HG03066 (cell line): ENCODE data around the gene SOX2.

Experiments
- ATAC-seq: cut with Tn5 transposase; IDR thresholded peaks from one replicate; pipeline ENCODE4 v1.9.1; 2021; ENCODE audit warnings: low read depth; ENCODE audit not compliant: unreplicated experiment

The SOX2 gene

DNA sequence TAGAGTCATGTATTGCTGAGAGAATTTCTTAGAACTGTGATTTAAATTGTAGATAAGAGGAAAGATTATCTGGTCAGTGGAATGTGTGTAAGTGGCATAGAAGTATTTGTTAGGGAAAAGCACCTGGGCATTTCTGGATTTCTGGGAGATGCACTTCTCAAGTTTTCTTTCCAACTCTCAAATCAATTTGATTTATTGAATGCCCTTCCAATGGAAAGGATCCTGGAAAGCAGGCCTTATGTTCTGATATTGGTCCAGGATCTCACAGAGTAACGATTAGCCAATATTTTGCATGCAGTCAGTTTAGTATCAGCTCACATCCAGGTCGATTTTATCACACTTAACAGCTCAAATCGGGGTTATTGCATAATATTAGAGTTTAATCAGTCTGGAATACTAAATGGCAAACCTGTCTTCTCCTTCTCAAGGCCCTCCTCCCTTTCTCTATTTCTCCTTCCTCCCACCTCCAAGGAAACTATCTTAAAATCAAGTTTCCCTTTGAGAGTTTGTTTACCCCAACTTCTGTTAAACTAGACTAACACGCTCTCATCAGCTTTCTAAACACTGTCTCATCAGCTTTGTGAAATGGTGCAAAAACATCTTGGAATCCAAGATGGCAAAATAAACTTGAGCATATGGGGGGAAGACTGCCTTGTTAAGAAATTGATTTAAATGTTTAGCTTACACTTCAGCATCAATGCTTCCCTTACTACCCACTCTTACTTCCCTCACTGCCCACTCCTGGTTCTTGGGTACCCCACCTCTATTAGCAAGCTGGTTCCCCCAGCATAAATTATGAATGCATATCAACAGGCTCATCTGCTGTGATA lies 9.5 kb downstream of the SOX2 start:
- no peak for ATAC-seq

DNA sequence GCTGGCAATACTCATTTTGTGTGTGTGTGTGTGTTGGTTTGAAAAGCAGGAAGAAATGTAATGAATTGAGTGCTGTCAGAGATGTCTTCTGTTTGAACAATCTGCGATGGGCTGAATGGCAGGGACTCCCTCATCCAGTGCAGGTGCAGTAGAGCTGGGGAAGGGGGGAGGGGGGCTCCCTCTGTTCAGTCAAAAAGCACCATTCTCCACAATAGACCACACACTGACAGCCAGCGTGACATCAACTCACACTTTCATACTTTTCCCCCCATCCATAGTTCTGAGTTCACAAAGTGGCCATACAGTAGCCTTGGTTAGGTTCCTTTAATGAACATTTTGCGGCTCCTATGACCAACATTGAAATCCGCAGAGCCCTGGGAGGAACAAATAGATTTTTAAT lies 10.4 kb downstream of the SOX2 start:
- no peak for ATAC-seq

DNA sequence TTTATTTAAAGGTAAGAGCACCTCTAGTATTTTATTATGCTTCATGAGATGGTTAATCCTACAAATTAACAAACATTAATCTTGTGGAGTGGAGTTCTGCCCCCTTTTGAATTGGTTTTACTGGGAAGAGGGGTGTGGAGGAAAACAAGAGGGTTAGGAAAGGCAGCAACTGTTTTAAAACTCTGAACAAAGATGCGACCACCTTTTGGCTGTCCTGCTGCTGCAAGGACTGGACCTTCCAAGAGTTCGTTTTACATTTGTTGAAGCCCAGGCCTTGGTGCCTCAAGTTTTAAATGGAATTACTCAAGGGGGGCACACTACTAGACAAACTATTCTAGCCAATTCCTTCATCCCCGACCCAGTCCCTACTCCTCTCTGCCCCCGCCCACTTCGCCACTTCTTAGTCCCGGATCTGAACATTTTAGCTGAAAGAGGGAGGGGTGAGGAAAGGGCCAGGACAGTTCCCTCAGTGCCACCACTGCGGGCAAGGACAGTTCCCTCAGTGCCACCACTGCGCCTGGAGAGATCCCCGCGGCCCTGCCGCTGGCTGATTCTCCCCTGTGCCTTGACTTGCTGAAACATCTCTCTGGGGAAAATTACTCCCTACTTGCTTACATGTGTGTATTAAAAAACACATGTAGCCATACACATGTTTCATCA lies 11.2 kb downstream of the SOX2 start:
- no peak for ATAC-seq

DNA sequence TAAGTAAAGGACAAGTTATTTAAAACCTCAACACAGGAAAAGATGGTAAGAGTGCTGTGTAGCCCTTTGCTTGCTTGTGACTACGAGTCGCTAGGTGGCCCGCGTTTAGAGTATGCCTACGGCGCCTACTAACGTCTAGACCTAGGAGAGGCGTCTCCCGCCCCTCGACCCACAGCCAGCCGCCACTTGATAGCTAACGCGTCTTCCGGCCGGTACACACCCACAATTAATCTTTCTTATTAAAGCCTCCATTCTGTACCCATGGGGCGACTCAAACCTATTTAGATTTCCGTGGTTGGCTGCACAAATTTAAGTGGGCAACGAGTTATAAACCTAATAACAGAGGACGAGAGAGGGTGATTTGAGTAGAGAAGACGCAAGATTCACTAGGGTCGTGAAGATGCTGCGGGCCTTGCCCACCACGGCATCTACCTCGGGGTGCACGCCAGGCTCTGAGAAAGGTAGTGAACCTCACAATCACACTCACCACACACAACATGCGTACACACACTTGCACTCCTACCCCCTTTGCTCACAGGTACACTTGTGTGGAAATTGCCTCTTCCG lies 12.0 kb downstream of the SOX2 start:
- no peak for ATAC-seq

DNA sequence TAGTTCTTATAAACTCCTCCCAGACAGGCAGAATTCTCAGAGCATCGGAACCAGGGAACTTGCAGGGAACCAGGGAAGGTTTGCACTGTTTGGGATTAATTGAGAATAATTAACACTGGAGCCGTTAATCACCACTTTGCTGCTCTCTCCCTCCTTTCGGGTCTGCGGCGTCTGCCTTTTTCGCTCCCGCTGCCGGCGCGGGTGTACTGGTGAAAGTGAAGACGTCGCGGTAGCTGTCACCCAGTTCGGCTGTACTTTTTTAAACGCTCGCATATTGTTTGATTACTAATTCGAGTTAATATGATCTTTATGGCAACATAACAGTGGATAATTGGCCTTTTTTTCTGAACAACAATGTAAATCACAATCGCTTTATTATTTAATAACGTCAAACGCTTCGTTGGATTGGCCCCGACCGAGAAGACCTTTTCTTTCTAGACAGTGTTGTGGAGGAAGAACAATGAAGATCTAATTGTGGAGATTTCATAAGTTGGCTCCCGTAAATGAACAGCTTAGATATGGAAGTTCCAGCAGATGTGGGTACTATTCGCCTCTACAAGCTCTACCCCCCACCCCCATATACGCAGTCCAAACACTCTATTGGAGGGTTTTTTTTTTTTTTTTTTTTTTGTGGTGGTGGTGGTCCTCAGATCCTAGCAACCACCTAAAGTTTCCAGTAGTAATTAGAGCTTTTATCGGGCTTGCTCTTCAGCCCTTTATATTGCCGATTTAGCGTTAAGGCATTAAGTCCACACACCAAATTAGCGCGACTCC lies 12.7 kb downstream of the SOX2 start:
- no peak for ATAC-seq

DNA sequence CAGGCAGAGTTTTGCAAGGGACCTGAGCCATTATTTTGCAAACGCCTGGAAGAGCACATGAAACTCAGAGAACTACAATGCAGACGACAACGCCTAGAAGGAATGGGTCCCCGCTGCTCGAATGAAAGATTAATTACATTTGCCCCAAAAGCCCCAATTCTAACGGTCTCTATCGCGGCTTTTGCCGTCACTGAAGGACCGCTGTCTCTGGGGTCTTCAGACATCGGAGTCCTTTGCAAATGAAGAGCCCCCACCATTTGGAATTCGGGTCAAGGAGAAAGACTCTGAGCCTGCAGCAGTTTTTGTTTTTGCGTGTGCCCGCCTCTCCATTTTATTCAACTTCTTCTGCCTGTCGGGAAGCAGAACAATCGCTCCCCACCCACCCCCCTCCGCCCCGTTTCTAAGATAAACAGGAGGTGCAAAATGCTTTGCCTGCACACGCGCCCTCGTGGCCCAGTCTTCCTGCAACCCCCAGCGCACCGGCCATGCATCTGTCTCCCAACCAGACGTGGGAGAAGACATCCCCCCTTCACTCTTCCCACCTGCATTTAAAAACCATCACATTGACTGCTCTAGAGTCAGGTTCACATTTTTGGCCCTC lies 13.5 kb downstream of the SOX2 start:
- no peak for ATAC-seq

DNA sequence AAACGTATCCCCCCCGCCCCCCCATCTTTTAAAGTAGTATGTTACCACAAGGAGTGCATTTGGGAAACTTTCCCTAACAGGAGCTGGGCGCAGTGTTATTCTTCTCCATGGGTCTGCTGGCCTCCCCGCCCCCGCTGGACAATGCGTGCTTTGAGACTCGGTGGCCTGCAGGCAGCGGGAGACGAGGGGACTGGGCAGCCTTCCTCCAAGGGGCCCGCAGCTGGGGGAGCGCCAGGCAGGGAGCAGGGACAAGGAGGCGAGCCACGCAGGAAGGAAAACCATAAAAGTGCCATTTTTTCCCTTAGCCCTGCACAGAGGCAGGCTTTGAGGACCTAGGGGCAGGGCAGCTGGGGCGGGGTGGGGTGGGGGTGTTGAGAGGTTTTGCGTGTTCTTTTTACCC lies 14.1 kb downstream of the SOX2 start:
- no peak for ATAC-seq

DNA sequence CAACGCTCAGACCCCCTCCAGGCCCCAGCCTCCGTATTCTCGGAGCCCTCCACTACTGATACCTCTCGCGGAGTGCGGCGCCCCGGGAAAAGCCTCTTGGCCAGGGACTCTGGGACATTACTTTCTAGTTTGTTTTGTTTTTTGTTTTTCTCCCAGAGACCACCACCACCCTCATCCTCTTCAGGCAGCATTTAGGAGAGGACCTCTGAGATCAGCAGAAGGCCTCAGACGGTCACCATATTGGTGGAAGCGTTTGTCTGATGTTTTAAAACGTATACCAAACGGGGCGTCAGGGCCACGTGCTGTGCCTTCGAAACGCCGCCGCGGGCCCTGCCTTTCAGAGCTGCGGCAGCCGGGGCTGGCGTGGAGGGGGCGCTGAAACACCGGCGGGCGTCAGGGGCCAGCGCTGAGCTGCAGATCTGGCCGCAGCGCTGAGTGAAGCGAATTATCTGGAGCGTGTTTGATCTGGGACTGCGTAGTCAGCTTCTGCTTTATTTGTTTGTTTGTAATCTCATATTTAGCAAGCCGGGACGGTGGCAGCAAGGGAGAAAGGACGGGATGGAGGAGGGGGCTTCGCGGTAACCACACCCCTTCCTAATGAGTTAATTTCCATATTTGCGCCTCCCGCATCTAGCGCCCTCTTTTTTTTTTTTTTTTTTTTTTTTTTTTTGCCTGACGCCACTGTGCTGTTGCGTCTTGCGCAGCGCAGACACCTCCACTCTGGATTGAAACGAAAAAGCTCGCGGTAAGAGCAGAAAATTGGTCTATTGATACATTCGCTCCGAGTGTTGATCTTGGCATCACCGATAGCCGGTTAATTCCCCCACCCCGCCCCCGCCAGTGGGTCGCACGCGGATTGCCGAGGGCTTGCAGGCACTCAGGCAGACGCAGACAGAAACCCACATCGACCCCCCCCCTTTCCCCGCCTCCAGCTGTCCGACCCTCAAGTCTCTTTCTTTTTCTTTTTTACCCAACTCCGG lies 14.9 kb downstream of the SOX2 start:
- no peak for ATAC-seq

DNA sequence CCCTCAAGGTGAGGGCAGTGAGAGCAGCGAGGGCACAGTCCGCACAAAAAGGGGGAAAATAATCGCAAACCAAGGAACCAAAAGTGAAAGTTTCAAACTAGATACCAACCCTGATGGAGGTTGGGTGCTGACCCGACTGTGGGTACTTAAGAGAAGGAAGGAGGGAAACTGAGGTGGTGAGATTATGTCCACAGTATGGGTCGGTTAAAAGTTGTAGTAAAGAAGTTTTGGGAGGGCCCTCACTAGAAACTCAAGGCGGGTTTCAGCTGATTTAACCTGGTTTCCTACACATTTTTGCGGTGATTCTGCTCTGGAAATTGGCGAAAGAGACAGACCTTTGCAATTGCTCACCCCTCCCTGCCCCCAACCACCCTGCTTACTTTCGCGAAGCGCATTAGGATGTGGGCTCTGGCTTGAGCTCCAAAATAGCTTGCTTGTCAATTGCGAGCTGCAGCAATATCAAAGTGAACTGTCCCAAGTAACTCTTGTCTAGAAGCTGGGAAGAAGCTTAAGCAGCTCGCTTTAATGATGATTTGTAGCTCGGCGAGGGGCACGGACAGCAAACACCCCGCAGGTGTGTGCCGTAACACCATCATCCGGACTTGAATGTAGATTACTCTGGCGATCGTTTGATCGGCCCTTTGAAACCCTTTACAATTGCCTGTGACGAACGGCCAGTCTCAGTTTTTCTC lies 15.8 kb downstream of the SOX2 start:
- no peak for ATAC-seq

DNA sequence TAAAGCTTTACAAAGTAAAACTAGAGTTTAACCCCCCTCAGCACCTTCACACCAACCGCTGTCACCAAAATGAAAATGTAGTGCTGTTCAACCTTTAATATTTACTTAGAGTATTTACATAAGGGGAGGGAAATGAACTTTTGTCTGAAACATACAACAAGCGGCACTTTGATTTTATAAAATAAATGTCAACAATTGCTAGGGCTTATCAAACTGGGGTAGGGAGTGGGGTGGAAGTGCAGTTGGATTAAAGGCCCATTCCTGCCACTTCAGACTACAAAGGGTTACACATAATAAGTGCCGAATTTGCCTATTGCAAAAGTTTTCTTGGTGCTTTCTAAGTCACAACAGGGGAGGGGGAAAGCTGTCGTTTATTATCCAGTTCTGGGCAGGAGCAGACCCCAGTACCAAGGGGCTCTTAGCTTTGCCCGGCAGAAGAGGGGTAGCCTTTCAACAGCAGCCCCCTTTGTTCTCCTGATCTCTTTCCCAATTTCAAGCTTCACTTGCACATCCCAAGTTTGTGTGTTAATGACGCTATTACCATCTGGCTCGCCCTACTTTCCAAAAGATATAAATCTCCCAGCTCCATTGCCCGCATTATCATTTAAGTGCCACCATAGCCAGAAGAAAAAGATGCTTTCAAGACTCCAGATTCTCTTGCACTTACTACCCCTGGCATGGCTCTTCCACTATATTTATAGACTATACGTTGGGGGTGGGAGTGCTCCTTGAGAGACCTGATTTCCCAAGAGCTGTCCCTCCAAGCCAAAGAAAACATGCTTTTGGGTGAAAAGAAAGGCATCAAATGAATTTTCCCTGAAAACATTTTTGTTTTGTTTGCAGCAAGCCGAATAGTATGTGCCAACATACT lies 17.0 kb downstream of the SOX2 start:
- no peak for ATAC-seq

DNA sequence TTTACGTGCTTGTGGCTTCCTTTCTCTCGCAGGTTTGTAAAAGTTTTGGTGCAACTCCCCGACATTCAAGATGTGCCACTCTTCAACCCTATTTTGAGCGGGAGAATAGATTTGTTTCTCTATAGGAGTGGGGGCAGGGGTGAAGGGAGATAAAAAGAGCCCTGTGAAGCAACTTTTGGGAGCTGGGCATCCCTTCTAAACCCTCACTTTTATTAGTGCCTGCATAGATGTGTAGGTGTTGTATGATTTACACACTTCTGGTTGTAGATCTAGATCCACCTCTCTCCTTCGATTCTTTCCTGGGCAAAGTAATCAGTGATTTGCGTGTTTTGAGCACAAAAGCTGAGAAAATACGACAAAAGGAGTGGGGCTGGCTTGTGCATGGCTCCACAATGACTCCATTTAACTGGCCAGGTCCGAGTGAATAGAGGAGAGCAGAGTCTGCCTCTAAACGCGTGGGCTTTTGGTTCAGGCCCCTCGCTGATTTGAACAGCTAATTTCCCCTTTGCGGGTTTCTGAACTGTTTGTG lies 17.7 kb downstream of the SOX2 start:
- ATAC-seq: no peak

DNA sequence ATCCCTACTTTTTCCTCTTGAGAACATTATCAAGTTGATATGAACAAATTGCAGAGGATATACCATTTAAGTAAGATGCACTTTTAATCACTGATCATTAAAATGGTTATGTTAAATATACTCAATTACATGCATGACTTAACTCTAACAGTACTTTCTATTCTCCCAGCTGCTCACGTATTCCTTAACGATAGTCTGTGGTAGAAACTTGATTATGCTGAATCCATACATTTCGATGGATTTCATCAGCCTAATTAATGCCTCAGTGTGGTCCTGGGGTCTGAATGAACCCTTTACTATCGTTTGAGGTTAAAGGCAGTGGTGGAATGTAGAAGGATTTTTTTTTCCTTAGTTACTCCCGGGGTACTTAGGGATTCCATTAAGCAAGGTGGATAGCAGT lies 18.6 kb downstream of the SOX2 start:
- no peak for ATAC-seq

DNA sequence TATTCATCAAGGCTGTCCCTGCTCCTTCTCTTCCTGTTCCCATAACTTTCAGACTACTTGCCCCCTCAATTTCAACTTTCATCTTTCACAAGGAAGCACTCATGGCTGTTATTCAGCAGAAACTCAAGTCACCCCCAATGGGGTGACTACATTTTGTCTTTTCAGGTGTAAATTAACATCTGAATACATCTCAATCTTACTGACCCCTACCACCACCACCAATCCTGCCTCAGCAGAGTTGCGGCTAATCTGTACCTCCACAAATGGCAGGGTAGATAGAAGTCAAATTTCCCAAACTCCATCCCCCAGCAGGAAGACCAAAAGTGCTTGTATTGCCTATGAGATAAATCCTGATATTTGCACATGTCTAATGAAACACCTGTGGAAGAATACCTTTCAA lies 19.2 kb downstream of the SOX2 start:
- no peak for ATAC-seq

DNA sequence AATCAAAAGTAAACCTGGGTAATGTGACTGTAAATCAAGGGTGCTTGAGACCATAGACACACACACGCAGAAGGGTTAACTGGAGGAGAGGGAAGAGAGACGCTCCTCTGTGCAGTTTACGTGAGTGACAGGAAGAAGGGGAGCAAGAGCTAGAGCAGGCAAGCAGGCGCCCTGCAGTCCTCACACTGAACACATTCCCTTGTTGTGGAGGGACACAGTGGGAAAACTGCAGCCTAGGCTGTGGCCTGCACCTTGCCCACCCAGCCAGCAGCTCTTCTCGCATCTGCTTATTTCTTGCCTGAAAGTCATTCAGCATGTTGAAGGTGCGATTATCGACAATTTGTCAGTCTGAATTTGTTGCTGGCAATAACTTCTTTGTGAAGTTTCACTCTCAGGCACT lies 24.2 kb downstream of the SOX2 start:
- ATAC-seq: no peak

DNA sequence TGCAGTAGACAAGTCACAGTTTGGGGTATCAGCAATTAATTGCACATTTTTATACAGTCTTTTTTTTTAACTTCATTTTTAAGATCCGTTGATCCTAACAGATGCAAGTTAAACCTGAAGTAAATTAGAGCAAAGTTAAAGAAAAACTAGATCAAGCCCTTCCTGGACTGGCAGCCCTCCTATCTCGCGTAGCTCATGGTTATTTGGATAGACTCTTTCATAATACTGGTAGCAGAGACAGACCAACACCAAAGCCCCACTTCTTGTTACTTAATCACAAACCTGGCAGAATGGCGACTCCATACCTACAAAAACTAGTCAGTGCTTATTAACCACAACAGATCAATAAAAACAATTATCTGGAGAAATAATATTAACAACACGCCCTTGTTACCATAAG lies 26.8 kb downstream of the SOX2 start:
- no peak for ATAC-seq

DNA sequence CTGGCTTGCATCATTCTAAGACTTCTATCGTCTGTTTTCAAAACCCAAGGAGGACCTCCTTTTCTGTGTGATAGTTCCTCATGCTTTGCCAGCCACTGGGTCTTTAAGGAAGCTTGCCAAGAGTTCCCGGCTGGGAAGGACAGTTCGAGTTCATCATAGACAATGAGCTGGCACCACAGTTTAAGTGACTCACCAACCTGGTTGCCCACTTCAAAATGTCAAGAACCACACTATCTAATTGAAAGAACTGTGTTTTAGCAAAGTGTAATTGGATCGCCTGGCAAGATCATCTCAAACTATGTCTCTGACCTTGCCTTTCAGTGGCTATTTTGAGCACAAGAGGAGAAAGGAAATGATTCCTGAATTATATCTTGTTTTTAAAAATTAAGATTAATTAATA lies 27.9 kb downstream of the SOX2 start:
- no peak for ATAC-seq

DNA sequence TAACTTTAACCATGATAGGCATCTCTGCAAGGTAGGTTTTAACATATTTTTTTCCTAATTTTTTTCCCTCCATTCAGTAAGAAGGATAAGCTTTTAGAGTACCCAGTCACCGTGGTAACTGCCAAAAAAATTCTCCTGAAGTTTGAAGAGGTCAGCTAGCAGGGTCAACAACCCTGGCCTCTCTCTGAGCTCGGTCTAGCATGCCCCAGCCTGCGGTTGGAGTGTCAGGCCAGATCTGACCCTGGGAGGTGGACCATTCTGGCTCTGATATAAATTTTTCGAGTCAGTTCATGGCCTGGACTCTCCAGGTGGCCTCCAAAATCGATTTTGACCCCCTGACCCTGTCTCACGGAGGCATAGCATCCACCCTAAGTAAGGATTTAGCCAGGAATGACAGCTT lies 29.7 kb downstream of the SOX2 start:
- no peak for ATAC-seq

DNA sequence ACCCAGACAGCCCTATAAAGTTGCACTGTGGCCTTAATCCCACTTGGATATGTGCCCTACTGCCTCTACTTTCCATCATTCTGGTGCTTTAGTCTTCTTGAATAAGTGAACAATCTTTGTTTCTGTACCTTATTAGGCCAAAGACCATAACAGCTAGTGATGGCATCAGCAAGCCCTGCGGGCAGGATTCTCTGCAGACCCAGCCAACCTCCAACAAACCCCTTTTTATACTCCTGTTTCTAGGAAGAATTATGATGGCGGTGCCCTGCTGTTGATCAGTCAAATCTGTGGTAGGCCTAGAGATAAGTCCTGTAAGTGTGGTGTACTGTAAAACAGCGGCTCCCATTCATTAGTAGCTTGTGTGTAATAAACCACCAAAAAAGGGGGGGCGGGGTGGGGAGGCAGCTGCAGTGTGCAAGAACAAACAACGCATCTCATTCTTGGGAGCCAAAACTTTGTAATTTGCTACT lies 40.5 kb downstream of the SOX2 start:
- no peak for ATAC-seq
